Neuronal stem cell (in vitro differentiated cells): Measurements from ENCODE around the gene COA5. TPM values are rescaled to one million over a fixed set of nuclear protein-coding genes. Genes with fewer than 3 reads are reported as not detected.

Experiments
- DNase-seq: peaks from one replicate; pipeline ENCODE4 v3.0.0-alpha.2; 2013; ENCODE audit warnings: low spot score
- H2AFZ ChIP-seq: one replicate; pipeline ENCODE4 v1.6.1; 2013; ENCODE audit warnings: mild to moderate bottlenecking, low read length, inconsistent platforms
- H2AK5ac ChIP-seq: 2 replicates; pipeline ENCODE4 v1.6.1; 2013; ENCODE audit warnings: low read depth, mild to moderate bottlenecking, inconsistent platforms, low read length, moderate library complexity, mixed read lengths
- H2BK120ac ChIP-seq: 2 replicates; pipeline ENCODE4 v1.6.1; 2013; ENCODE audit warnings: low read depth, mild to moderate bottlenecking, inconsistent platforms, low read length, moderate library complexity, mixed read lengths
- H2BK12ac ChIP-seq: one replicate; pipeline ENCODE4 v1.6.1; 2013; ENCODE audit warnings: low read length, inconsistent platforms
- H2BK15ac ChIP-seq: 2 replicates; pipeline ENCODE4 v1.6.1; 2013; ENCODE audit warnings: mild to moderate bottlenecking, low read length, inconsistent platforms, mixed read lengths
- H2BK5ac ChIP-seq: one replicate; pipeline ENCODE4 v1.6.1; 2013; ENCODE audit warnings: inconsistent platforms, mild to moderate bottlenecking, low read length, moderate library complexity
- H3K14ac ChIP-seq: one replicate; pipeline ENCODE4 v1.6.1; 2013; ENCODE audit warnings: low read length, inconsistent platforms
- H3K18ac ChIP-seq: 2 replicates; pipeline ENCODE4 v1.6.1; 2013; ENCODE audit warnings: low read length, inconsistent platforms
- H3K23ac ChIP-seq: 2 replicates; pipeline ENCODE4 v1.6.1; 2013; ENCODE audit warnings: low read depth, mild to moderate bottlenecking, mixed read lengths, low read length, inconsistent platforms; ENCODE audit not compliant: poor library complexity
- H3K27ac ChIP-seq: replicated peaks from 3 replicates; pipeline ENCODE4 v1.5.1; 2013; ENCODE audit warnings: low read length, inconsistent platforms
- H3K27me3 ChIP-seq, 3 experiments: 2 replicates each; pipeline ENCODE4 v1.6.1; 2013; ENCODE audit warnings: low read length in 3 of 3, mild to moderate bottlenecking in 2 of 3, inconsistent platforms in 1 of 3, low read depth in 1 of 3, mixed read lengths in 1 of 3, moderate library complexity in 1 of 3; ENCODE audit not compliant: control insufficient read depth in 3 of 3, insufficient read depth in 3 of 3
- H3K36me3 ChIP-seq, 2 donors: replicated peaks in 1 of 2; 2 replicates each; pipeline ENCODE4 v1.6.1; 2013; ENCODE audit warnings: low read length in 2 of 2; ENCODE audit not compliant: control insufficient read depth in 2 of 2, insufficient read depth in 2 of 2
- H3K4ac ChIP-seq: 2 replicates; pipeline ENCODE4 v1.6.1; 2013; ENCODE audit warnings: inconsistent platforms, mild to moderate bottlenecking, low read length, moderate library complexity
- H3K4me1 ChIP-seq, 2 donors: 1 replicate in 1 of 2; 2 replicates in 1 of 2; pipeline ENCODE4 v1.6.1; 2013; ENCODE audit warnings: low read length in 2 of 2, low read depth in 1 of 2; ENCODE audit not compliant: control insufficient read depth in 2 of 2, insufficient read depth in 1 of 2
- H3K4me2 ChIP-seq: one replicate; pipeline ENCODE4 v1.6.1; 2013; ENCODE audit warnings: mild to moderate bottlenecking, low read length, inconsistent platforms; ENCODE audit not compliant: insufficient read depth, poor library complexity, severe bottlenecking
- H3K4me3 ChIP-seq, 2 donors: 2 replicates each; pipeline ENCODE4 v1.5.1; 2013; ENCODE audit warnings: low read length in 2 of 2, mild to moderate bottlenecking in 2 of 2, inconsistent platforms in 1 of 2, moderate library complexity in 1 of 2
- H3K79me1 ChIP-seq: one replicate; pipeline ENCODE4 v1.6.1; 2013; ENCODE audit warnings: low read depth, mild to moderate bottlenecking, inconsistent platforms, low read length, moderate library complexity
- H3K9ac ChIP-seq: one replicate; pipeline ENCODE4 v1.6.1; 2013; ENCODE audit warnings: mild to moderate bottlenecking, low read depth, low read length, inconsistent platforms; ENCODE audit not compliant: poor library complexity
- H3K9me3 ChIP-seq, 2 donors: replicated peaks in 1 of 2; 2 replicates each; pipeline versions ENCODE3 to v1.6.1; 2013; ENCODE audit warnings: low read length in 2 of 2, mild to moderate bottlenecking in 2 of 2, inconsistent platforms in 1 of 2, low read depth in 1 of 2, mixed read lengths in 1 of 2, moderate library complexity in 1 of 2; ENCODE audit not compliant: control insufficient read depth in 2 of 2, insufficient read depth in 1 of 2
- H4K8ac ChIP-seq: one replicate; pipeline ENCODE4 v1.6.1; 2013; ENCODE audit warnings: low read depth, mild to moderate bottlenecking, inconsistent platforms, low read length, moderate library complexity
- H4K91ac ChIP-seq: one replicate; pipeline ENCODE4 v1.6.1; 2013; ENCODE audit warnings: low read length, low read depth, mild to moderate bottlenecking, inconsistent platforms; ENCODE audit not compliant: poor library complexity
- WGBS, 2 donors: extraction: QIAGEN DNeasy Blood & Tissue Kit; methylation state at CpG; one replicate each; pipeline ENCODE4 v1.1.7; 2013; ENCODE audit warnings: missing lambda C conversion rate in 2 of 2, mixed read lengths in 1 of 2; ENCODE audit not compliant: insufficient read length in 2 of 2, insufficient replicate concordance in 1 of 2; ENCODE audit errors: extremely low coverage in 2 of 2; 5-methylcytosine and 5-hydroxymethylcytosine counted together
- polyA plus RNA-seq, 2 experiments: library from polyadenylated mRNA; stranded (reverse); fragments of 200-250 nt; gene quantifications; one replicate each; pipeline ENCODE4 v1.2.3, GENCODE V29; 2013

Gene COA5
- polyA plus RNA-seq (2013, experiment 1 of 2): 53.3 TPM
- polyA plus RNA-seq (2013, experiment 2 of 2): 51.1 TPM

- Histone ChIP-seq H2BK5ac (peak within 1 kb of the TSS; percentile 68), H2BK120ac (no peak within 1 kb of the TSS), H3K9ac (peak within 1 kb of the TSS; percentile 100), H2BK12ac (no peak within 1 kb of the TSS), H3K4ac (no peak within 1 kb of the TSS), H3K14ac (peak within 1 kb of the TSS; percentile 99), H3K4me3 (peak within 1 kb of the TSS; percentile 93 to 98), H3K9me3 (no peaks in the 10 kb centered on the region), H4K91ac (no peak within 1 kb of the TSS), H2AFZ (peak within 1 kb of the TSS; percentile 98), H3K36me3 (peaks cover 6 to 60% of the 10 kb centered on the region in 2 donors), H3K27me3 (no peaks in the 10 kb centered on the region), H3K23ac (peak within 1 kb of the TSS; percentile 99), H4K8ac (peak within 1 kb of the TSS; percentile 100), H3K79me1 (peaks cover 4% of the 10 kb centered on the region), H3K4me2 (peak within 1 kb of the TSS; percentile 73), H2BK15ac (no peak within 1 kb of the TSS), H3K27ac (peak within 1 kb of the TSS; percentile 84), H2AK5ac (peak within 1 kb of the TSS; percentile 47), H3K4me1 (peaks cover 11 to 19% of the 10 kb centered on the region in 2 donors), H3K18ac (peak within 1 kb of the TSS; percentile 98)
- no CpG with 5 or more reads among the region's 93 CpGs for WGBS, 2 donors
- DNase-seq: peak; percentile 86
These were observed at the start of gene COA5, which contains the start of gene UNC50 for GRCh38 chr2:98608116-98608961. TSS of gene COA5 (minus strand) at chr2:98608512. CDS start at chr2:98608405, 107 bp downstream. TSS of gene UNC50 (plus strand) at chr2:98608589. CDS start at chr2:98609760, 1,171 bp downstream.

GRCh38 chr2:98656800-98657199 is 48.5 kb upstream of the COA5 start:
- no peak overlapping the region for H2BK12ac ChIP-seq
- H2BK5ac ChIP-seq: no peak overlapping the region
- H3K4me1 ChIP-seq: no peaks in the 10 kb centered on the region
- H2AK5ac ChIP-seq: no peak overlapping the region
- H3K4me2 ChIP-seq: no peak overlapping the region
- H3K4ac ChIP-seq: no peak overlapping the region
- no peak overlapping the region for H3K4me3 ChIP-seq
- H3K18ac ChIP-seq: no peak overlapping the region
- no peaks in the 10 kb centered on the region for H3K27me3 ChIP-seq
- H2BK120ac ChIP-seq: no peak overlapping the region
- H4K8ac ChIP-seq: no peak overlapping the region
- H4K91ac ChIP-seq: no peak overlapping the region
- H3K9ac ChIP-seq: no peak overlapping the region
- no peak overlapping the region for H3K27ac ChIP-seq
- H3K23ac ChIP-seq: no peak overlapping the region
- H2AFZ ChIP-seq: no peak overlapping the region
- WGBS, 2 donors: no CpG with 5 or more reads among the region's 4 CpGs
- no peak for DNase-seq
- no peak overlapping the region for H2BK15ac ChIP-seq
- H3K36me3 ChIP-seq: no peaks in the 10 kb centered on the region
- H3K14ac ChIP-seq: no peak overlapping the region
- H3K9me3 ChIP-seq: no peaks in the 10 kb centered on the region
- no peaks in the 10 kb centered on the region for H3K79me1 ChIP-seq

- Histone ChIP-seq H3K14ac (no peak overlapping the region), H2BK12ac (no peak overlapping the region), H2BK5ac (no peak overlapping the region), H3K27me3 (no peaks in the 10 kb centered on the region), H4K8ac (no peak overlapping the region), H3K27ac (no peak overlapping the region), H4K91ac (no peak overlapping the region), H3K4me3 (no peak overlapping the region), H3K18ac (no peak overlapping the region), H3K9me3 (no peaks in the 10 kb centered on the region), H3K4me2 (no peak overlapping the region), H3K4ac (no peak overlapping the region), H3K79me1 (no peaks in the 10 kb centered on the region), H2AFZ (no peak overlapping the region), H2BK15ac (no peak overlapping the region), H3K4me1 (no peaks in the 10 kb centered on the region), H3K36me3 (no peaks in the 10 kb centered on the region), H3K23ac (no peak overlapping the region), H2AK5ac (no peak overlapping the region), H2BK120ac (no peak overlapping the region), H3K9ac (no peak overlapping the region)
- DNase-seq: no peak
- no CpG with 5 or more reads among the region's 3 CpGs for WGBS, 2 donors
These were observed 46.6 kb upstream of the COA5 start for GRCh38 chr2:98654699-98655495.

- Histone ChIP-seq H4K8ac (no peak overlapping the region), H3K4me3 (no peak overlapping the region), H3K79me1 (peaks cover 1% of the 10 kb centered on the region), H2AFZ (no peak overlapping the region), H2BK12ac (no peak overlapping the region), H3K14ac (no peak overlapping the region), H3K27me3 (no peaks in the 10 kb centered on the region), H2BK120ac (no peak overlapping the region), H3K18ac (no peak overlapping the region), H3K4me2 (no peak overlapping the region), H2AK5ac (no peak overlapping the region), H3K4ac (no peak overlapping the region), H2BK15ac (no peak overlapping the region), H3K9me3 (no peaks in the 10 kb centered on the region), H3K27ac (no peak overlapping the region), H2BK5ac (no peak overlapping the region), H3K9ac (no peak overlapping the region), H3K23ac (no peak overlapping the region), H3K36me3 (no peaks in the 10 kb centered on the region), H4K91ac (no peak overlapping the region), H3K4me1 (no peaks in the 10 kb centered on the region)
- DNase-seq: no peak
- no CpG with 5 or more reads among the region's 1 CpG for WGBS, 2 donors
These were observed 42.7 kb upstream of the COA5 start for GRCh38 chr2:98650998-98651397.
